Ureter (tissue), 1 donor: ENCODE data around the gene TMEM221. TPM values are rescaled to one million over a fixed set of nuclear protein-coding genes. Genes with fewer than 3 reads are reported as not detected.

Source experiments
- DNase-seq: peaks from one replicate; pipeline ENCODE4 v3.0.0-alpha.2; 2020; ENCODE audit warnings: low spot score
- total RNA-seq: library from RNA; stranded (reverse); gene quantifications from one replicate; pipeline ENCODE4 v1.2.4, GENCODE V29; 2023
- donor health status: DM: yes; HTN: yes; CAD: no.

TMEM221 gene
- total RNA-seq, 1 donor from 2014 or later: 0.31 TPM

DNA sequence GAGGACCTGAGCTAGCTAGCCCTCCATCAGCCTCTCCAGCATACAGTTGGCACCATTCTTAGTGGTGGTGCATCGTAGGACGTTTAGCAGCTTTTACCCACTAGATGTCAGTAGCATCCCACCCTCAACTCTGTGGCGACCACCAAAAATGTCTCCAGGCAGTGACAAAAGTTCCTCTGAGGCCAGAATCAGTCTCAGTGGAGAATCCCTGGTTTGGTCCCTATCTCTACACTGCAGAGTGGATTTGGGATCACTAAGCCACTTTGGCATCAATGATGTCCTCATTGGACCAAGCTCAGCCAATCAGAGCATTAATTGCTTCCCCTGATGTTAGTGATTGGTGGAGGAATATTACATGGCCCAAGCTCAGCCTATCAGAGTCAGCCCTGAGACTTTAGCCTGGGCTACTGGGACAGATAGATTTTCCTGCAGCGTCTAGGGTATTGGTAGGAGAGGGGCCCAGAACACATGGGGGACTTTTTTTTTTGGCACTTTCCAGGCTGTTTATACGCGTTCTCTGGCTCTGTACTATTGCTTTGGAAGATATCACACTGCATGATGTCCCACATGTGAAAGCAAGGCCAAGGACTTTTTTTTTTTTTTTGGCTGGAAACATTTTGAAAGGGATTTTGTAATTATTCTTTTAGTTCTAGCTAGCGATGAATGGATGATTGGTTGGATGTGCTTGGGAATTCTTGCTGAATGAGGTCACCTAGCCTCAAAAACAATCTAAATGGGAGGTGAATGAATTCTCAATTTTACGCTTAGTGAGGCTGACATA, 7.0 kb downstream of the TMEM221 start:
- no peak for DNase-seq

GRCh38 chr19:17436874-17437267, 11.6 kb downstream of the TMEM221 start:
- no peak for DNase-seq

- DNase-seq: no peak
Observed at GRCh38 chr19:17436094-17436873, 12.2 kb downstream of the TMEM221 start.

DNA sequence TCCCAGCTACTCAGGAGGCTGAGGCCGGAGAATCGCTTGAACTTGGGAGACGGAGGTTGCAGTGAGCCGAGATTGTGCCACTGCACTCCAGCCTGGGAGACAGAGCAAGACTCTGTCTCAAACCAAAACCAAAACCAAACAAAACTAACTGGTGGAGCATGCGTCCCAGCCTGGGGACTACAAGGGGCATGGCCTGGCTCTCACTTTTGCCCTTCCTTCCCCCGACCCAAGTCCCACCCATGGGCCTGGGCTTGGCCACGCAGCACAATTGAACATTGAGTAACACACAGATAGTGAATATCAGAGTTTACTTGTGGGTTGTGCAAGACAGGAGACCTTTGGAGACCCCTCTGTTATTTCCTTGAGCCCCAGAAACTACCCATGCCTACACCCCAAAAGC, 13.2 kb downstream of the TMEM221 start:
- DNase-seq: no peak

- DNase-seq: no peak
Observed at GRCh38 chr19:17431417-17431816, 17.1 kb downstream of the TMEM221 start.

- no peak for DNase-seq
Observed at GRCh38 chr19:17429641-17430113, 18.8 kb downstream of the TMEM221 start.

- DNase-seq: no peak
Observed at GRCh38 chr19:17424743-17425365, 23.6 kb downstream of the TMEM221 start.

DNA sequence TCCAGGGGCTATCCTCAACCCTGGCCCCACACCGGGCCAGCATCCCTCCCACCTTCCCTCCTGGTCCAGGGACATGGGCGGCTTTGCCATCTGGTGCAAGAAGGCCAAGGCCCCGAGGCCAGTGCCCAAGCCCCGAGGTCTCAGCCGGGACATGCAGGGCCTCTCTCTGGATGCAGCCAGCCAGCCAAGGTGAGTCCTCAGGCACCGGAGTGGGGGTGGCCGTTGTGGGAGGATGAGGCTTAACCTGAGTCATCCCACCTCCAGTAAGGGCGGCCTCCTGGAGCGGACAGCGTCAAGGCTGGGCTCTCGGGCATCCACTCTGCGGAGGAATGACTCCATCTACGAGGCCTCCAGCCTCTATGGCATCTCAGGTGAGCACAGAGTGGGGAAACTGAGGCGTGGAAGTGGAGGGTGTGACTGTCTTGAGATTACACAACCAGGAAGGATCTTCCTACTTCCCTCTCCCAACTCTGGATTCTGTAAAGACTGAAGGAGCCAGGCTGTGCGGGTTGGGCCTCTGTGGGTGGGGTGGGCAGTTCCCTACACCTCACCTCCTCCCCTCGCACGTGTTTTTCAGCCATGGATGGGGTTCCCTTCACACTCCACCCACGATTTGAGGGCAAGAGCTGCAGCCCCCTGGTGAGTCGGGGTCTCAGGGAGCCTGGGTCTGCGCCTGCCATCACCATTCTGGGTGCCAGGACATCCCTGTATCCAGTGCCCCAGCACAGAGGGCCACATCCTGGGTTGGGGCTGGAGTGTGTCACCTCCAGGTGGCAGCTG, 24.8 kb downstream of the TMEM221 start:
- DNase-seq: no peak

DNA sequence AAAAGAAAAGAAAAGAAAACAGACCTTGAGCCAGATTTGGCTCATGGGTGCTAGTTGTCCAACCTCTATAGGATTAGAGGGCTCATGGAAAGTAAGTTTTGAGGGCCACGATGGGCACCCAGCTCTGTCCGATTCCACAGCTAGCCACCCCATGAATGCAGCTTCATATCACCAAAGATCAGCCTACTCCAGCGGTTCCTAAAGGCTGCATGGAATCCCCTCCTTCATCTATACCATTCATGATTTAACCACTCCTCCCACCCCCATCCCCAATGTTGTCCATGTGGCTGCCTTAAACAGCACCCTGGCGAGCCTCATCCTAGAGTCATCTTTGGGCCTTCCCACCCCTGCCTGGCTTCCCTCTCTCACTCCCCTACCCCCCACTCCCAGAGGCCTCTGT, 26.5 kb downstream of the TMEM221 start:
- no peak for DNase-seq

DNA sequence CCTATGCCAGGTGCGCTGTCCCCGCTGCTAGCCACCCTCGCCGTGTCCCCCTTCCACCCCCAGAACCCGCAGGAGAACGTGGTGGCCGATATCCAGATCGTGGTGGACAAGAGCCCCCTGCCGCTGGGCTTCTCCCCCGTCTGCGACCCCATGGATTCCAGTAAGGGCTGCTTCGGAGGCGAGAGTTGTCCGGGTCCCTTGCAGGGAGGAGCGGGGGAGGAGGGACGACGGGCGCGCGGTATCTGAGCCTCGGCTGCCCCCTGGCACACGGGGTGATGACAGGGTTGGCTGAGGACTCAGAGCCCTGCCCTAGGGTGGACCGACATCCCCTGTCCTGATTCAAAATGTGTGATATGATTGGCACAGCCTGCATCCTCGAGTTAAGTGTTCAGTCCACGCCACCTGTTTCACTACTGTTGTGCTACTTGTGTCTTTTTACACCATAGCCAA, 28.0 kb downstream of the TMEM221 start:
- DNase-seq: peak; percentile 62

DNA sequence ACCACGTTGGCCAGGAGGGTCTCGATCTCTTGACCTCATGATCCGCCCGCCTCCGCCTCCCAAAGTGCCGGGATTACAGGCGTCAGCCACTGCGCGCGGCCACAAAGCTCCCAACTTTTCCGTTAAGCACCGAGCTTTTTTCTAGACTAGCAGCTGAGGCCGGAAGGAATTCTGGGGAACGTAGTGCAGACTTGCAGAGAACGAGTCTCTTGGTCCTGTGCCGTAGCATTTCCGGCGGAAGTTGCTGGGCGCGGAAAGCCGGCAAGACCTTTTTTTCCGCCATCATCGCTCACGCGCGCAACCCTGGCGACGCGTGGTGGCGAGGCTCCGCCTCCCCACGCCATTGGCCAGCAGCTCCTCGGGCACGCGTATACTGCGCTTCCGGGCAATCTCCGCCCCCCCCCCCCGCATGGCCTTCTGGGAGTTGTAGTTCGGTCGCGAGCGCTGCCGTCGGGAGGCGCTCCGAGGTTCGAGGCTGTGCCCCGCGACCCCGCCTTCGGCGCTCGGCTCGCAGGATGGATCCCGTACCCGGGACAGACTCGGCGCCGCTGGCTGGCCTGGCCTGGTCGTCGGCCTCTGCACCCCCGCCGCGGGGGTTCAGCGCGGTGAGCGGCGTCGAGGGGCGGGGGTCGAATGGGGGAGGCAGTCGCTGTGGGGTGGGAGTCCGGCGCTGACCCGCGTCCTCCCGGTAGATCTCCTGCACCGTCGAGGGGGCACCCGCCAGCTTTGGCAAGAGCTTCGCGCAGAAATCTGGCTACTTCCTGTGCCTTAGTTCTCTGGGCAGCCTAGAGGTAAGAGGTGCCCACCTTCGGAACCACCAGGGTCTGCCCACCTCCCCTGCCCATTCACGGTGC, 28.6 kb downstream of the TMEM221 start, which contains the start of gene MVB12A:
TSS of gene MVB12A (plus strand) at position 427 of the 854 bp plus-strand sequence. CDS start at position 516, 89 bp downstream.
- DNase-seq: peak; percentile 98

DNA sequence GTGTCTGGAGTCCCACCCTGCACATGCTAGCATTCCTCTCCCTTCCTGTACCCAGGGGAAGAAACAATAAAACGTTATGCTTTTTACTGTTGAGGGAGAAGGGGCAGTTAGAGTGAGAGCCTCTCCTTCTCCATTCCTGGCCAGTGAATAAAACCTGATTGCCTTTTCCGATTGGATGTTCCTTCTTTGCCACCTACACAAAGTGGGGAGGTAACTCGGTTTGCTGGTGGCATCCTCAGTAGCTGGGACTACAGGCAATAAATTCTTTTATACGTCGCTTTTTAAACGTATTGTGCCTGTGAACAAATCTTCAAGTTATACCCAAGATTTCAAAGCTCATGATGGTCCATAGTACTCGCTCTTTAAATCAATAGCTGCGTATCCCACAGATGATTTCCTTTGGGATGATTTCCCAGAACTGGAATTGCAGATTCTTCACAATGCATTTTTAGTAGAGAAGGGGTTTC, 29.3 kb downstream of the TMEM221 start:
- DNase-seq: no peak

DNA sequence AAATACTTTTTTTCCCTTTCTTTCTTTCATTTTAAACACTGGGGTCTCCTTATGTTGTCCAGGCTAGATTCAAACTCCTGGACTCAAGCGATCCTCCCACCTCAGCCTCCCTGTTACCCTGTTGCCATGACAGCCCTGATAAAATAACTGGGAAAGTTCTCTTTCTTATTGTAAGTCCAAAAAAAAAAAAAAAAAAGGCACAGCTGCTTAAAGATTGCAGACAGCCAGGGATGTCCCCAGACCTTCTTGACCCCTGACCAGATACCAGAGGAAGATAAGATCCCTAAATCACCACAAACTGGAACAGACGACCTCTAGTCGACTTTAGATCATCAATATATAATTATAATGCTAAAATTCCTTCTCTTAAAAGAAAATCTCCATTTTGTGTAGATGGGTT, 29.8 kb downstream of the TMEM221 start:
- DNase-seq: no peak

DNA sequence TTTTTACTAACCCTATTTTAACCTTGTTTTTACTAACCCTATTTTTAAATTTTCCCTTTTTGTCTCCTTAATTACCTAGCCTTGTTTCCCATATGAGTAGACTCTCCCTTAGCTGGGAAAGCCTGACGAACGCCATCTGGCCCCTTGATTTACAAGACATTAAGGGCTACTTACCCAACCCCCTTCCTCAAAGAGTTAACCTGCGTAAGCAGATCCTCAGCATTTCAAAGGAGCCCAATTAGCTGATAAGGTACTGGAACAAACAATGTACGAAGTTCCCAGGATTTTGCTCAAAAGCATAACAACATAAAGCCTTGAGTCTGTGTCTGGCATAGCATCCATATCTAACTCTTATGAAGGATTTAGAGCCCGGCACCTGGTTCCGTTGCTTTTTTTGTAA, 33.3 kb downstream of the TMEM221 start:
- no peak for DNase-seq

GRCh38 chr19:17414097-17414496, 34.4 kb downstream of the TMEM221 start:
- no peak for DNase-seq

DNA sequence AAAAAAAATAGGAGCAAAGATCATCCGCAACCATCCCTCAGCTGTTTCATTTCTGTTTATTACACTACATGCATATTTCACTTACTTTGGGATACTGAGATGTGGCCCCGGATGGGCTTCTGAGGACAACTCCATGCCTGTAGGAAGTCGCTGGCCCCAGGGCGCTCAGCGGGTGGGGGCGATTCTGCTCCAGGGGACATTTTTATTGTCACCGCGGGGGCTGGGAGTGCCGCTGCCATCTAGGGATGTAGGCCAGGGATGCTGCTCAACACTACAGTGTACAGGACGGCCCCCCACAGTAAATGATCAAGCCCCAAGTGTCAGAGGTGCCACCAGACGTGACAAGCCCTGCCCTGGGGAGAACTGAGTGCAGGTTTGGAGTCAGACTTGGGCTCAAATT, 36.7 kb downstream of the TMEM221 start:
- DNase-seq: no peak

DNA sequence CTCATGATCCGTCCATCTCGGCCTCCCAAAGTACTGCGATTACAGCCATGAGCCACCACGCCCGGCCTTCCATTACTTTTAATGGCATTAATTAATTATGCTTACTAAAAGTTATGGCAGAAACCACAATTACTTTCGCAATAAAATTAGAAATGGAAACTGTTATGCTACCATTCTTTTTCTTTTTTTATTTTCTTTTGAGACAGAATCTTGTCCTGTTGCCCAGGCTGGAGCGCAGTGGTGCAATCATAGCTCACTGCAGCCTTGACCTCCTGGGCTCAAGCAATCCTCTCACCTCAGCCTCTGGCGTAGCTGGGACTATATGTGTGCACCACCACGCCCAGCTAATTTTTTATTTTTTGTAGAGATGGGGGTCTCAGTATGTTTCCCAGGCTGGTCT, 38.5 kb downstream of the TMEM221 start:
- no peak for DNase-seq

GRCh38 chr19:17406887-17407196, 41.6 kb downstream of the TMEM221 start:
- DNase-seq: no peak

DNA sequence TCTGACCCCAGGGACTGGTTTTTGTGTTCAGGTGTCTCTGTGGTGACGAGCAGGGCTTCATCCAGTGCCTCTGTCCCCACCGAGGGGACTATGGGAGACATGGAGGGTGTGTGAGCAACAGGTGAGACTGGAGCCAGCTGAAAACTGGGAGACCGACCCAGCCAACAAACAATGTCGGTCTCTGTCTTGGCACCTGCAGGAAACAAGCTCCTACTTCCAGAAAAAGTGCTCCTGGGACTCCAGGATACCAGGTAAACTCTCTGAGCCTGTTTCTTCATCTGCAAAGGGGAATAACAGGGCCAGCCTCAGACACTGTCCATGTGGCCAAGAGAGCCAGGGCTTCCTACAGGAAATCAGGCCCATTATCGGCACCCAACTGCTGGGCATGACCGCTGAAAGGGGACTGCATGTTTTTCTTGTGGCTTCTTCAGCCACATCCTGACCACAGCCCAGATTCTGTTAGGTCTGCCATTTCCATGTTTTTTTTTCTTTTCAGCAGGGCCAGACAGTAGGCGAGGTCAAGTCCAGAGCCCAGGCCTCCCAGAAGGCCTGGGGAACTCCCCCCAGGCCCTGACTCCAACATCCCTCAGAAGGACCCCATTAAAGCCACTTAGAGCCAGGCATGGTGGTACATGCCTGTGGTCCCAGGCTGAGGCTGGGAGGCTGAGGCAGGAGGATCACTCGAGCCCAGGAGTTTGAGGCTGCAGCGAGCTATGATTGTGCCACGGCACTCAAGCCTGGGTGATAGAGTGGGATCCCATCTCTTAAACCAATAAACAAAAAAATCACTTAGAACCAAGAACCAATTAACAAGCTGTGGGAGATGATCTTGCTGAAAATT, 42.2 kb downstream of the TMEM221 start:
- no peak for DNase-seq
